Measurements from ENCODE around the gene PCGF3. TPM values are rescaled to one million over a fixed set of nuclear protein-coding genes. Genes with fewer than 3 reads are reported as not detected.

PCGF3 gene
- total and polyA plus RNA-seq, 10 of the 15 experiments (the other 5 are each of a cell fraction or from before 2014, with no cell fraction given), result 2.2 to 43.8 (median 15.9) TPM

DNA sequence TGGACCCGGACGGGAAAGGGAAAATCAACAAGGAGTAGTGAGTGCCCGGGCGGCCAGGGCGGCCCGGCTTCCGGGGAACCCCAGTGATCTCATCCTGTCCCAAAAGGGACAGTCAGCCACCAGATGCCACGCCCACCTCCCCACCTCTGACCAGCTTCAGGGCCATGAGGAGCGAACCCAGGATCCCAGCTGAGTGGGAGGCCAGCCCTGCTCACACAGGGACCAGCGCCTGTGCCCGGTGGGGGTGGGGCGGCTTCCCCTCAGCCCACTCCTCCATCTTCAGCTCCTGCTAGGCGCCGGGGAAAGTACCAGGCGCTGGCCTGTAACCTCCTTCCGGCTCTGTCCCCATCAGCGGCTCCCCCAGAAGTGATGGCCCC is 25.1 kb upstream of the PCGF3 start (continued):
- no peak for TF ChIP-seq ZNF592 (IDR thresholded peaks at IDR 0.05)

DNA sequence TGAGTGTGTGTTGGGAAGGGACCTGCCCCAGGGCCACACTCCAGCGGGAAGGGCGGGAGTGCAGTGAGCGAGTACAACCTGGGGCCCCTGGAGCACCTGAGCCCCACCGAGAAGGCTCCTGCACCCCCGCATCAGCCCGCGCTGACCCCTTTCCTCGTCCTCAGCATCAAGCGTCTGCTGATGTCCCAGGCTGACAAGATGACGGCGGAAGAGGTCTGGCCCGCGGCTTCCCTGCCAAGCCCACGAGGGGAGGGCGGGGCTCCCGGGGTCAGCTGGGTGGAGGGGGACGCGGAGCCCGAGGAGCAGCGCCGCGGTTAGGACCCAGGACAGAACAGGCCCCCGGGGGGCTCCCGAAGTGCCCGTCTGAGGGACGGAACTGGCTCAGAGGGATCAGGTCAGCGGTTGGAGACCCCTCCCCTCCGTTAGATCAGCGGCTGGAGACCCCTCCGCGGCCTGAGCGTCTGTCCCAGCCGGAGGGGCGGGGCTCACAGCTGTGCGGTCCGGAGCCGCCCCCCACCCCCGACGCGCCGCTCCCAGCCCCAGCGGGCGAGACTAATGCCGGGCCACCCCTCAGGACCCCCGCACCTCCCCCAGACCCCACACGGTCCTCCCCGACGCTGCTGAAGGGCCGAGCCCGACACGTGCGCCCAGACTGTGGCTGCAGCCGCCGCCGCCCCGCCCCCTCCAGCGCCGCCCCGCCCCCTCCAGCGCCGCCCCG is 24.5 kb upstream of the PCGF3 start:
- Histone ChIP-seq H3K27ac (ENCODE audit: control insufficient read depth, insufficient read depth) (no peak overlapping the region), H3K4me3 (peak overlapping the region; percentile 47), H4K20me1 (ENCODE audit: control insufficient read depth, insufficient read depth) (no peaks in the 10 kb centered on the region), H3K4me1 (ENCODE audit: control insufficient read depth, insufficient read depth, low read length) (peaks cover 26% of the 10 kb centered on the region), H3K9ac (ENCODE audit: control insufficient read depth, insufficient read depth, low read length) (peak overlapping the region; percentile 62), H3K9me3 (replicated peaks; ENCODE audit: control insufficient read depth, insufficient read depth, low read length) (no peaks in the 10 kb centered on the region), H3K36me3 (ENCODE audit: control insufficient read depth in 2 of 2, insufficient read depth in 2 of 2, low read length in 1 of 2) (no peaks in the 10 kb centered on the region), H2AFZ (ENCODE audit: control insufficient read depth, low read depth, low read length) (peak overlapping the region; percentile 65), H3K4me2 (ENCODE audit: control insufficient read depth, insufficient read depth) (peak overlapping the region; percentile 89), H3K27me3 (replicated peaks in 1 of 2; ENCODE audit: control insufficient read depth in 2 of 2, insufficient read depth in 2 of 2, low read length in 1 of 2) (no peaks in the 10 kb centered on the region), H3K79me2 (ENCODE audit: control insufficient read depth, insufficient read depth, low read length) (no peaks in the 10 kb centered on the region; the same call in 1 of the 2 replicates)
- TF ChIP-seq IRF4 (IDR thresholded peaks at IDR 0.05; ENCODE audit: low read depth, low read length) (no peak), ZBTB4 (CRISPR knock-in tag; IDR thresholded peaks at IDR 0.05) (no peak), BHLHE40 (IDR thresholded peaks at IDR 0.05; ENCODE audit: borderline replicate concordance in 1 of 2, low read depth in 2 of 2, low read length in 1 of 2) (peak in 1 of 2 experiments; percentile 35; a peak in 1 of 4 replicates), HDAC2 (IDR thresholded peaks at IDR 0.05) (no peak)
- TF ChIP-seq, protein P1, sequence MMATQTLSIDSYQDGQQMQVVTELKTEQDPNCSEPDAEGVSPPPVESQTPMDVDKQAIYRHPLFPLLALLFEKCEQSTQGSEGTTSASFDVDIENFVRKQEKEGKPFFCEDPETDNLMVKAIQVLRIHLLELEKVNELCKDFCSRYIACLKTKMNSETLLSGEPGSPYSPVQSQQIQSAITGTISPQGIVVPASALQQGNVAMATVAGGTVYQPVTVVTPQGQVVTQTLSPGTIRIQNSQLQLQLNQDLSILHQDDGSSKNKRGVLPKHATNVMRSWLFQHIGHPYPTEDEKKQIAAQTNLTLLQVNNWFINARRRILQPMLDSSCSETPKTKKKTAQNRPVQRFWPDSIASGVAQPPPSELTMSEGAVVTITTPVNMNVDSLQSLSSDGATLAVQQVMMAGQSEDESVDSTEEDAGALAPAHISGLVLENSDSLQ (IDR thresholded peaks at IDR 0.05), result peak; percentile 40; the same call in 1 of the 2 replicates
- DNase-seq (ENCODE audit: low read depth, low spot score) (no peak), ATAC-seq (peak; percentile 59), FAIRE-seq (peak; percentile 65)
- intact Hi-C loops (cut with micrococcal nuclease; ENCODE audit: unreplicated experiment), result no loop called here
- SMC1A ChIA-PET (ENCODE audit: uncharacterized antibody, unreplicated experiment), result interaction anchor here (1.1 kb wide), 1 partner anchor 75 kb away, joined by 3 read pairs; no protein-coding TSS in a partner anchor
- POLR2A ChIA-PET, result interaction anchor here (0.5 to 1.8 kb wide), 3 partner anchors 10 to 349 kb away, joined by 3 to 5 read pairs (median 4); no protein-coding TSS in a partner anchor
- no TSS peak for BruUV-seq (replicated peaks)
- in situ Hi-C loops (cut with MboI), result no loop called here
- 6% methylated on average over 38 of the region's 62 CpGs for WGBS (ENCODE audit: insufficient coverage, insufficient replicate concordance, low lambda C conversion rate, missing lambda C conversion rate)
- RAD21 ChIA-PET (ENCODE audit: unreplicated experiment), result no interaction called here
- CTCF ChIA-PET, result no interaction called here

Measured in GM12878 (cell line).